ENCODE results near the gene SQOR.
A peak's percentile ranks its signal among the peaks of the same experiment; 100 is the strongest.

Gene SQOR

DNA sequence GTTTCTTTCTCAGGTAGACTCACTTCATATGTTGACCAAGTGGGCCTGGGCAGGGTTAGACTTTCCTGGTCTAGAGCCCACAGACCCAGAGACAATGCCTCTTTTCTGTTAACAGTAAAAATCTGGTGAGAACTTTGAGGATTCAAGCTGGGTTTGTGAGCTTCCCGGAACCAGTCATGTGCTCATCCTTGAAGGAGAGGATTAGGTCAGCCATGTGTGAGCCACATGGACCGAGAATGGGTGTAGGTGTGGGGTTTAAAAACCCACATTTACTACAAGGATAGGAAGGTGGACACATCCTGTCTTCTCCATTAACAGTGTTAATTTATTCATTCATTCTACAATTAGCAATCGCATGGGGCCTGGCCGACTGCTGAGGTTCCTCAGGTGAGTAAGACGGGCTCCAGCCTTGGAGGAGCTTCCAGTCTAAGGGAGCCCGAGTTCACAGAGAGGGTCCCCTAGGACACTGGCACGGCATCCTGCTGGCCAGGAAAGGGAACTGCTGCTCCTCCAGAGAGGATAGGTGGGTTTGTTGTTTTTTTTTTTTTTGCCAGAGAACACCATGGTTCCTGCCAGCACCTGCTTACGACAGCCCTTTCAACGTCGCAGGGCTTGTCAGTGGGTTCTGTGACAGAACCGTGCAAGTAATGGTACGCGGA is 69.0 kb downstream of the SQOR start:
- Histone ChIP-seq H3K4me1 (ENCODE audit: control insufficient read depth, insufficient read depth, low read length) (peaks cover 3% of the 10 kb centered on the region), H3K27me3 (ENCODE audit: control insufficient read depth, insufficient read depth, low read length) (peaks cover 14% of the 10 kb centered on the region), H3K9me3 (ENCODE audit: control insufficient read depth, insufficient read depth, low read length) (no peaks in the 10 kb centered on the region), H3K4me3 (ENCODE audit: low read depth, low read length) (peak overlapping the region; percentile 59), H3K36me3 (ENCODE audit: control insufficient read depth, insufficient read depth, low read length) (no peaks in the 10 kb centered on the region), H3K9ac (ENCODE audit: low read depth, low read length) (no peak overlapping the region)

DNA sequence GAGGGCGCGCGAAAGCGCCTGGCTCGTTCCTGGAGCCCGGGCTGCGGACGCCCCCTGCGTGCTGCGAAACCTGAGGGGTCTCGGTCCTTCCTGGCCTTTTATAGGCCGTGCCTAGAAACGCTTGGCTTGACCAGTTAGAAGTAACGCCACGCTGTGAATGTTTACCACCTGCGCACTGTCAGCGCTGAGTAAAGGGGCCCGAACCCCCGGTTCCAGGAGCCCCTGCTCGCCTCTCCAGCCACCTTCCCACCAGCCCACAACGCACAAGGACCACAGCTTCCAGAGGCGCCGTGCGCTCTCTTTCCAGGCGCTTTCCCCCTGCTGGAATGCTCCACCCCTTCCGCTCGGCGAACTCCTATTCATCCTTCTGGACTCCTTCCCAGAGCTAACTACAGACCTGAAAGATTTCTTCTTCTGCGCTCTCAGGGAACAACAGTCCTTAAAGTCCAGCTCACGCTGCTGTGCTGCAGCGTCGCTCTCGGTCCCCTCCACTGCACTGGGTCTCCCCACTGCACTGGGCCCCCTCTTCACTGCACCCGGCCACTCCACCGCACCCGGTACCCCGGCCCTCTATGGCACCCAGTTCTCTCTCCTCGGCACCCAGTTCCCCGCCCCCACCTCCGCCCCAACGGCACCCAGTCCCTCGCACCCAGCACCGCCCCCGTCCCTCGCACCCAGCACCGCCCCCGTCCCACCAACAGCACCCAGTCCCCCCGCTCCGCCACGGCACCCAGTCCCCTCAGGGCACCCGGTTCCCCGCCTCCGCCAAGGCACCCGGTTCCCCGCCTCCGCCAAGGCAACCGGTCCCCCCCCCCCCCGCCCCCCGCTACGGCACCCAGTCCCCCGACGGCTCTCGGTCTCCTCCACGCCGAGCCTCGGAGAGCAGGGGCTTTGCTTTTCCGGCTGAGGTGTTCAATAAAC is 69.8 kb downstream of the SQOR start:
- Histone ChIP-seq H3K4me1 (ENCODE audit: control insufficient read depth, insufficient read depth, low read length) (peaks cover 3% of the 10 kb centered on the region), H3K9me3 (ENCODE audit: control insufficient read depth, insufficient read depth, low read length) (no peaks in the 10 kb centered on the region), H3K36me3 (ENCODE audit: control insufficient read depth, insufficient read depth, low read length) (no peaks in the 10 kb centered on the region), H3K27me3 (ENCODE audit: control insufficient read depth, insufficient read depth, low read length) (peaks cover 14% of the 10 kb centered on the region), H3K9ac (ENCODE audit: low read depth, low read length) (no peak overlapping the region), H3K4me3 (ENCODE audit: low read depth, low read length) (peak overlapping the region; percentile 61)

DNA sequence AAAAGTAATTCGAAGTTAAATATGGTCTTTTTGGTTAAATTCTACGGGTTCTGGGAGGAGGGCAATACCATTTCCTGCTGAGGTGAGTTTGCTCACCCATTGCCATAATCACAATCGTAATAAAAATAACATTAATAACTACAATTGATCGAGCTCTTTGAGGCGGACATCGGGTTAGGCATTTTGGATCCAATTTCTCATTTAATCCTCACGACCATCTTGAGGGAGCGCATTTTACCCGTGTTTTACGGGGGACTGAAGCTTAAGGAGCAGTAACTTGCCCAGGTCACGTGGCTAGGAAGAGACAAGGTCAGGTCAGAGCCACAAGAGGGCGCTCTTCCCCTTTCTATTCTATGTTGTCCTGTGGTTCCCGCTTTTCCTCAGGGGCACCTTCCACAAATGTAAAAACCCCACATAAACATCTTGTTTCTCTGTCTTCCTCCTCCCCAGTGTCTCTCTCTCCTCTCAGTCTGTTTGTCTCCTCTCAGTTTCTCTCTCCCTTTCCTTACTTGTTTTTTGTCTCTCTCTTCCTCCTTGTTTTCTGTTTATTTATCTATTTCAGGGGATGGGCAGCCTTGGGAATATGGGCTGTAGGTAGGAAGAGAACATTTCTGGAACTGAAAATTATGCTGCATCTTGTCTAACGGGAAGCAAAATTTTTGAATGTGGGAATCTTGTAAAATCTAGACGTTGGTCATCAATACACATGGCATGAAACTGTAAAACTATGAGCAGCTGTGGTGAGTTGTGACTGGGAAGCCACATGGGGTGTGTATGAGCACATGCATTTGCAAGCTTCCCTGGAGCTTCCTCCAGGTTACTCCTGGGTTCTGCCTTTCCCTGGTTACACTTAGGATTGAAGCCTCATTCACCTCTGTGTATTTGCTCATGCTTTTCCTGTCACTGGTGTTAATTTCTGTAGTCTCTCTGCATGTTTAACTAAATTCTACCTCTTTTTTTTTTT is 71.0 kb downstream of the SQOR start:
- Histone ChIP-seq H3K27me3 (ENCODE audit: control insufficient read depth, insufficient read depth, low read length) (peaks cover 14% of the 10 kb centered on the region), H3K9me3 (ENCODE audit: control insufficient read depth, insufficient read depth, low read length) (no peaks in the 10 kb centered on the region), H3K4me1 (ENCODE audit: control insufficient read depth, insufficient read depth, low read length) (peaks cover 3% of the 10 kb centered on the region), H3K9ac (ENCODE audit: low read depth, low read length) (no peak overlapping the region), H3K4me3 (ENCODE audit: low read depth, low read length) (peak overlapping the region; percentile 61), H3K36me3 (ENCODE audit: control insufficient read depth, insufficient read depth, low read length) (no peaks in the 10 kb centered on the region)

DNA sequence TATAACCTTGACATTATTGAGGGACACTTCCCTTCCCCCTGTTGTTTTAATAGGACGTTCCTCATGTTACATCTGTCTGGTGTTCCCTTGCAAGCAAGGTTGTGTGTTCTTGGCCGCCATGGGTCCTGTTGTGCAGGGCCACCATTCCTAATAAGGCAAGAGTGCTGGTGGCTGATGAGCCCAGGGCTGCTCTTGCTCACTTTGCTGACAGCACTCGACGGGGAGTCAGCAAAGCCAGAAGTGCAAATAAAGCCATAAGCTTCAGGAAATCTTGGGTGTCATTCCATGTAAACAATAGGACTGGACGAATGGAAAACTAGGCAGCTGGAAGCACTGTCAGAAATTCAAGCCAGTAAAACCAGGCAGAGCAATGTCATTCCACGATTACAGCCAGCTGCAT is 75.8 kb downstream of the SQOR start:
- Histone ChIP-seq H3K27me3 (ENCODE audit: control insufficient read depth, insufficient read depth, low read length) (peaks cover 7% of the 10 kb centered on the region), H3K9ac (ENCODE audit: low read depth, low read length) (no peak overlapping the region), H3K4me1 (ENCODE audit: control insufficient read depth, insufficient read depth, low read length) (peaks cover 6% of the 10 kb centered on the region), H3K9me3 (ENCODE audit: control insufficient read depth, insufficient read depth, low read length) (no peaks in the 10 kb centered on the region), H3K4me3 (ENCODE audit: low read depth, low read length) (no peak overlapping the region), H3K36me3 (ENCODE audit: control insufficient read depth, insufficient read depth, low read length) (no peaks in the 10 kb centered on the region)

DNA sequence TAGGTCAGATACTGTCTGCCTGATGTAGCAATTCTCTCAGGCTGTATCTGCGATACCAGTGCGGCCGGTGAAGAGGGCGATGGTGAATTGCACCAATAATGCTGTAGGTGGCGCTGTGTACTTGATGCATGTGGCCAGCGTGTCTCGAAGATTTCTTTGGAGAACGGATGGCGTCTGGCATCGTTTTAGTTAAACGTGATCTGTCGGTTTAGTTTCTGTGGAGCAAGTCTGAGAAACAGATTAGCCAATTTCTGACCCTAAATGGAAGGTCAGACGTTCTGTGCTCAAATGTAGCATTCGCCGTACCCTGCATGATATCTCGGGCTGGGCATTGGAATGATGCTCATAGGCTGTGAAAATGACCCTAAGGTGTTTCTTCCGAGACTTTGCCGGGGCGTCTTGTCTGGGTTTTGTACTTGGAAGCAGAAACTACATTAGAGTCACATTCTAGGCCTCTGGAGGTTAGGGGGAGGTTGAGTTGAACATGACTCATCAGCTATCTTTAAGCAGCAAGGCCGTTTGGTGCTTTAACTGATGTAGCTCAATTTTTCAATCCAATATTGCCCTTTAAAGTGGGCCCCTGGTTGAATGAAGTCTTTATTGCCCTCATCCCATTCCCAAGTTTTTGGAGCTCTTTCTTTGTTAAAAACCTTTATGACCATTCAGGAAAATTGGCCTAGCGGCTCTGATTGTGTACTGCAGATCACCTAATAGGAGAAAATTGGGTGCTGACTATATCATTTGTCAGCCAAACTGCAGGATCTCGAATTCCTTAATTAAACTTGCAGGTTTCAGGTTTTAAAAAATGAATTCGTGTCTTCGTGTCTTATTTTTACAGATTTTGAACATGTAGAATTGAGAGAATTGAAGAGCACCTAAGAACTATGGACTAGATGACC is 80.0 kb downstream of the SQOR start:
- H3K27me3 ChIP-seq (ENCODE audit: control insufficient read depth, insufficient read depth, low read length): peaks cover 7% of the 10 kb centered on the region
- peaks cover 5% of the 10 kb centered on the region for H3K4me1 ChIP-seq (ENCODE audit: control insufficient read depth, insufficient read depth, low read length)
- H3K4me3 ChIP-seq (ENCODE audit: low read depth, low read length): peak overlapping the region; percentile 22
- no peaks in the 10 kb centered on the region for H3K9me3 ChIP-seq (ENCODE audit: control insufficient read depth, insufficient read depth, low read length)
- H3K36me3 ChIP-seq (ENCODE audit: control insufficient read depth, insufficient read depth, low read length): no peaks in the 10 kb centered on the region
- no peak overlapping the region for H3K9ac ChIP-seq (ENCODE audit: low read depth, low read length)

DNA sequence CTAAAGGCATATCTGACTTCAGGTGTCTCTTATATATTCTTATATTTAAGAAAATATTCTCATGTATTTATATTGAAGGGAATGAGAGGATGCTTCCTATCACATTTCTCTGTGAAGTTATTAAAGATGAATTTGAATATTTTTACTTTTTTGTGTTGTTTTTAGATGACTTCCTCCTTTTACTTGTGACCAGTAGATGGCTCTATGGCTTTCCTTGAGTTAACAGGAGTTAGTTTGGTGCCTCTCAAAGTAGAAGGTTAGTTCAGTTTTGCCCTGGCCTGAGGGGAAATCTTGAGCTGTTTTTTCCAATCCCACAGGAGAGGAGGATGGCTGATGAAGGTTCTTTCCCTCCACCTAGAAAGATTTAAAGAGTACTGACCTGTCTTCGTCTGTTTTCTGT is 80.7 kb downstream of the SQOR start:
- H3K36me3 ChIP-seq (ENCODE audit: control insufficient read depth, insufficient read depth, low read length): no peaks in the 10 kb centered on the region
- peaks cover 5% of the 10 kb centered on the region for H3K4me1 ChIP-seq (ENCODE audit: control insufficient read depth, insufficient read depth, low read length)
- no peaks in the 10 kb centered on the region for H3K9me3 ChIP-seq (ENCODE audit: control insufficient read depth, insufficient read depth, low read length)
- H3K4me3 ChIP-seq (ENCODE audit: low read depth, low read length): no peak overlapping the region
- H3K27me3 ChIP-seq (ENCODE audit: control insufficient read depth, insufficient read depth, low read length): peaks cover 7% of the 10 kb centered on the region
- no peak overlapping the region for H3K9ac ChIP-seq (ENCODE audit: low read depth, low read length)

DNA sequence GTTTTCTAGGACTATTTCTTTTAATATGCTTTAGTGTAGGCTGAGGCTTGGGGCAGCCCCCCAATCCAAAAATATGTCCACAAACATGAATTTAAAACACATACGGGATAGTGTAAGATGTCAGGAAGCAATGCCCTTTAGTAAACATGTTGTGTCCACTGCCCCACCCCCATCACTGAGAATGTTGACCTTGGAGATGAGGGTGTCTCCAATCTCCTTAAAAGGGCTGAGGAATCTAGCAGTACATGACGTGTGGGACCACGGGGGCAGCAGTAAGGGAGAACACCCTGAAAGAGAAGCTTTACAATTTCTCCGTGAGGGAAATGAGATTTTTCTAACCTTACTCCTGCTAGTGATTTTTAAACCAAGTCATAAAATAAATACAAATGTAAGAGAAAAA is 84.7 kb downstream of the SQOR start:
- Histone ChIP-seq H3K36me3 (ENCODE audit: control insufficient read depth, insufficient read depth, low read length) (no peaks in the 10 kb centered on the region), H3K4me1 (ENCODE audit: control insufficient read depth, insufficient read depth, low read length) (peaks cover 5% of the 10 kb centered on the region), H3K9me3 (ENCODE audit: control insufficient read depth, insufficient read depth, low read length) (no peaks in the 10 kb centered on the region), H3K9ac (ENCODE audit: low read depth, low read length) (no peak overlapping the region), H3K27me3 (ENCODE audit: control insufficient read depth, insufficient read depth, low read length) (peaks cover 5% of the 10 kb centered on the region), H3K4me3 (ENCODE audit: low read depth, low read length) (no peak overlapping the region)

DNA sequence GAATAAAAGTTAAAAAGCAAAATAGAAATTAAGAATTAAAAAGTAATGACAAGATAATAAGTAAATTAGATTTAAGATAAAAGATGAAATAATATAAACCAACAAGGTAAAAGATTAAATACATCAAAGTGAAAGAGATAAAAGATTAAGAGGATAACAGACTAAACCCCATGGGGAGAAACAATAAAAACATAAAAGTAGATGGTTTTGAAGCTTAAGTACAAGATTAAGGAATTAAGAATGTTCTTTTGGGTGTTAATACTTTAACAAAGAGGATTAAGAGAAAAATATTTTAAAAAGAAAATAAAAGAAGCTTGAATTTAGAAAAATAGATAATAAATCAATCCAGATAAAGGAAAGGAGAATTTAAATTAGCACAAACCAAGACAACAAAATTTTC is 85.4 kb downstream of the SQOR start:
- Histone ChIP-seq H3K4me1 (ENCODE audit: control insufficient read depth, insufficient read depth, low read length) (peaks cover 2% of the 10 kb centered on the region), H3K4me3 (ENCODE audit: low read depth, low read length) (no peak overlapping the region), H3K27me3 (ENCODE audit: control insufficient read depth, insufficient read depth, low read length) (no peaks in the 10 kb centered on the region), H3K36me3 (ENCODE audit: control insufficient read depth, insufficient read depth, low read length) (no peaks in the 10 kb centered on the region), H3K9ac (ENCODE audit: low read depth, low read length) (no peak overlapping the region), H3K9me3 (ENCODE audit: control insufficient read depth, insufficient read depth, low read length) (no peaks in the 10 kb centered on the region)

DNA sequence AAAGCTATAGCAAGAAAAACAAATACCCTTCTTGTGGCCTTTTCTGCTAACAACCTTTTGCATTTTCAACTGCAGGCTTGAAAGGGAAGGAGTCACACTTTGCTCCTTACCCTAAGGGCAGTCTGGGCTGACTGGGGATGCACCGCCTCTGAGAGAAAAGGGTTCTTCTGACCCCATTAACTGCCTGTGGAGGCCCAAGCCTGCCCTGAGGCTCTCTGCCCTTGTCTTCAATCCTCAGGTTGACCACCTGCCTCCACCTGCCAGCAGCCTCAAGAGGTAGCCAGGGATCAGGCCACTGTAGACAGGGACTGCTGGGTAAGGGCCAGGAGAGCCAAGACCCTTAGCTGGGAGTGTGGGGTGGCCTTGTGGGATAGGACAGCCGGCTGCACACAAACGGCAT is 93.8 kb downstream of the SQOR start:
- Histone ChIP-seq H3K27me3 (ENCODE audit: control insufficient read depth, insufficient read depth, low read length) (no peaks in the 10 kb centered on the region), H3K36me3 (ENCODE audit: control insufficient read depth, insufficient read depth, low read length) (no peaks in the 10 kb centered on the region), H3K4me1 (ENCODE audit: control insufficient read depth, insufficient read depth, low read length) (no peaks in the 10 kb centered on the region), H3K9me3 (ENCODE audit: control insufficient read depth, insufficient read depth, low read length) (no peaks in the 10 kb centered on the region), H3K9ac (ENCODE audit: low read depth, low read length) (no peak overlapping the region), H3K4me3 (ENCODE audit: low read depth, low read length) (no peak overlapping the region)

DNA sequence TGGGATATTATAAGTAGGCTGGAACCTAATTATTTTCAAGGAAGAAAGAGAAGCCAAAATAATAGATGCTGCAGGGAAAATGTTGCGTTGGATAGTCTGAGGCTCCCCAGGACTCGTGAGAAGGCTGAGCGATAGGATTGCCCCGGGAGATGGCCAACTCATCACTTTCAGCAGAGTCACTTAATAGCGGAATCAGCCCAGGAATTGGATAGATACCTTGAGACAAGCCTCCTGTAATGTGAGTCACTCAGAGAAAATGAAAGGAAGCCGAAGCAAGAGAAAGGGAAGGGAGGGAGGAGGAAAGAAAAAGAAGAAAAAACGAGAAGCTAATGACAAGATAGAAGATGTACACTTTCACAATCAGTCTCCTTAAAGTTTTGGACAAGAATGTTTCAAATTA is 94.3 kb downstream of the SQOR start:
- H3K4me3 ChIP-seq (ENCODE audit: low read depth, low read length): no peak overlapping the region

DNA sequence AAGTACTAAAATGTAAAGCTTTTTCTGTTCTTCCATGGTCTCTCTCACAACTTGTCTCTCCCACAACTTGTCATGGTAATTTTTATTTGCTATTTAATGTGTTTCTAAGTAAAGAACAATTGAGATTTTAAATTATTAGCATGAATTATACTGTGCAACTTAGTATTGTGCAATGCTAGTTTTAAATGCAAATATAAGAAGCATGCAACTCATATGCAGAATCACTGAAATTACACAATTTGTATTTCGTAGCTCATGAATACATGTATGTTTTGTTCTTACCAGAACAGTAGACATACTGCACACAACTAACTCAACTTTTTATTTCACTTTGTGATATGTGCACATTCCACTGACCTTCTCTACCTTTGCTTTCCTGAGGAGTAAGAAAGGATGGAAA is 96.5 kb downstream of the SQOR start:
- H3K4me3 ChIP-seq (ENCODE audit: low read depth, low read length): no peak overlapping the region

More for the DNA sequence above, 94.3 kb downstream of the SQOR start:
- Histone ChIP-seq H3K36me3 (ENCODE audit: control insufficient read depth, insufficient read depth, low read length) (no peaks in the 10 kb centered on the region), H3K9ac (ENCODE audit: low read depth, low read length) (no peak overlapping the region), H3K9me3 (ENCODE audit: control insufficient read depth, insufficient read depth, low read length) (no peaks in the 10 kb centered on the region), H3K27me3 (ENCODE audit: control insufficient read depth, insufficient read depth, low read length) (no peaks in the 10 kb centered on the region), H3K4me1 (ENCODE audit: control insufficient read depth, insufficient read depth, low read length) (no peaks in the 10 kb centered on the region)

More for the DNA sequence above, 96.5 kb downstream of the SQOR start:
- no peaks in the 10 kb centered on the region for H3K27me3 ChIP-seq (ENCODE audit: control insufficient read depth, insufficient read depth, low read length)
- H3K9me3 ChIP-seq (ENCODE audit: control insufficient read depth, insufficient read depth, low read length): no peaks in the 10 kb centered on the region
- no peaks in the 10 kb centered on the region for H3K4me1 ChIP-seq (ENCODE audit: control insufficient read depth, insufficient read depth, low read length)
- H3K9ac ChIP-seq (ENCODE audit: low read depth, low read length): no peak overlapping the region
- no peaks in the 10 kb centered on the region for H3K36me3 ChIP-seq (ENCODE audit: control insufficient read depth, insufficient read depth, low read length)
